ENCODE data around the gene BTRC. TPM values are rescaled to one million over a fixed set of nuclear protein-coding genes. Genes with fewer than 3 reads are reported as not detected.
"Not testable (repeated sequence)": the region's sequence is repeated elsewhere in the genome, so short reads cannot be mapped to it uniquely, and the experiment has no call there.

BTRC gene
- total RNA-seq = 12.3 and 16.7 TPM in 2 replicates
- 9.6 TPM for polyA plus RNA-seq (2012)

- DNase-seq (ENCODE audit: low read depth) = peak; percentile 100
Measured at GRCh38 chr10:101353692-101354327, at the start of gene BTRC. TSS of gene BTRC (plus strand) at chr10:101354165. CDS start at chr10:101354181, 16 bp downstream.

GRCh38 chr10:101304316-101304715, 49.6 kb upstream of the BTRC start:
- no peak for DNase-seq (ENCODE audit: low read depth)

GRCh38 chr10:101305320-101306241, 48.4 kb upstream of the BTRC start:
- DNase-seq (ENCODE audit: low read depth) = no peak

GRCh38 chr10:101308051-101308450, 45.9 kb upstream of the BTRC start:
- no peak for DNase-seq (ENCODE audit: low read depth)

- DNase-seq (ENCODE audit: low read depth) = no peak
Measured at GRCh38 chr10:101310529-101311184, 43.3 kb upstream of the BTRC start.

- no peak for DNase-seq (ENCODE audit: low read depth)
Measured at GRCh38 chr10:101311185-101312066, 42.5 kb upstream of the BTRC start.

- no peak for DNase-seq (ENCODE audit: low read depth)
Measured at GRCh38 chr10:101319241-101319915, 34.6 kb upstream of the BTRC start.

GRCh38 chr10:101321073-101321472, 32.9 kb upstream of the BTRC start:
- DNase-seq (ENCODE audit: low read depth) = no peak

- no peak for DNase-seq (ENCODE audit: low read depth)
Measured at GRCh38 chr10:101322266-101323108, 31.5 kb upstream of the BTRC start.

GRCh38 chr10:101323495-101323894, 30.5 kb upstream of the BTRC start:
- DNase-seq (ENCODE audit: low read depth) = no peak

GRCh38 chr10:101327454-101327853, 26.5 kb upstream of the BTRC start:
- DNase-seq (ENCODE audit: low read depth) = not testable (repeated sequence)

- DNase-seq (ENCODE audit: low read depth) = peak; percentile 22
Measured at GRCh38 chr10:101329341-101330032, 24.5 kb upstream of the BTRC start.

- no peak for DNase-seq (ENCODE audit: low read depth)
Measured at GRCh38 chr10:101330231-101330630, 23.7 kb upstream of the BTRC start.

GRCh38 chr10:101330631-101331225, 23.2 kb upstream of the BTRC start:
- peak; percentile 76 for DNase-seq (ENCODE audit: low read depth)

- peak; percentile 51 for DNase-seq (ENCODE audit: low read depth)
Measured at GRCh38 chr10:101331956-101332355, 22.0 kb upstream of the BTRC start.

- DNase-seq (ENCODE audit: low read depth) = not testable (repeated sequence)
Measured at GRCh38 chr10:101334259-101334658, 19.7 kb upstream of the BTRC start.

- no peak for DNase-seq (ENCODE audit: low read depth)
Measured at GRCh38 chr10:101336382-101336781, 17.6 kb upstream of the BTRC start.

- DNase-seq (ENCODE audit: low read depth) = no peak
Measured at GRCh38 chr10:101337836-101338235, 16.1 kb upstream of the BTRC start.
